Measurements from ENCODE around the gene IRF2. TPM values are rescaled to one million over a fixed set of nuclear protein-coding genes. Genes with fewer than 3 reads are reported as not detected.
"Not testable (repeated sequence)": the region's sequence is repeated elsewhere in the genome, so short reads cannot be mapped to it uniquely, and the experiment has no call there.

The IRF2 gene
- total and polyA plus RNA-seq, 2 experiments from 2014 or later = 12.8 to 14.2 TPM

GRCh38 chr4:184384056-184384809 lies 90.1 kb downstream of the IRF2 start:
- in situ Hi-C loops (cut with MboI) = no loop called here
- no peaks in the 10 kb centered on the region for H3K9me2 ChIP-seq (ENCODE audit: insufficient read depth)

GRCh38 chr4:184383497-184384055 lies 90.8 kb downstream of the IRF2 start:
- H3K4me2 ChIP-seq (ENCODE audit: unreplicated experiment) = peak overlapping the region; percentile 92
- DNase-seq = peak; percentile 94
- no peaks in the 10 kb centered on the region for H3K9me3 ChIP-seq (ENCODE audit: low read depth)
- H3K27me3 ChIP-seq (replicated peaks; ENCODE audit: insufficient read depth) = no peaks in the 10 kb centered on the region
- peaks cover 1% of the 10 kb centered on the region; the same call in 1 of the 2 replicates for H3K36me3 ChIP-seq (ENCODE audit: low read depth)
- peak overlapping the region; percentile 47; the same call in 1 of the 2 replicates for H2AFZ ChIP-seq
- H3K4me3 ChIP-seq = peak overlapping the region; percentile 75
- H3F3A ChIP-seq (ENCODE audit: insufficient read depth) = peaks cover 36% of the 10 kb centered on the region
- peak overlapping the region; percentile 68 for H3K9ac ChIP-seq
- H4K20me1 ChIP-seq (ENCODE audit: insufficient read depth) = no peaks in the 10 kb centered on the region
- no peaks in the 10 kb centered on the region for H3K79me2 ChIP-seq (ENCODE audit: insufficient read depth)
- H3K27ac ChIP-seq = peak overlapping the region; percentile 80
- no peaks in the 10 kb centered on the region for H3K9me2 ChIP-seq (ENCODE audit: insufficient read depth)
- 1 to 2% methylated on average over 8 of the region's 8 CpGs for WGBS, 2 experiments (ENCODE audit: low coverage in 1 of 2, low lambda C conversion rate in 2 of 2, missing lambda C conversion rate in 2 of 2)
- in situ Hi-C loops (cut with MboI) = no loop called here
- TF ChIP-seq EZH2 (IDR thresholded peaks at IDR 0.05; ENCODE audit: insufficient read depth, poor library complexity, severe bottlenecking) = no peak
- TF ChIP-seq EZH2phosphoT487 (IDR thresholded peaks at IDR 0.05; ENCODE audit: insufficient read depth, low read depth) = no peak
- peaks cover 18% of the 10 kb centered on the region for H3K4me1 ChIP-seq (ENCODE audit: insufficient read depth)

More at GRCh38 chr4:184384056-184384809, 90.1 kb downstream of the IRF2 start:
- no peaks in the 10 kb centered on the region for H4K20me1 ChIP-seq (ENCODE audit: insufficient read depth)
- H3K4me2 ChIP-seq (ENCODE audit: unreplicated experiment) = peak overlapping the region; percentile 92
- peaks cover 36% of the 10 kb centered on the region for H3F3A ChIP-seq (ENCODE audit: insufficient read depth)
- peak overlapping the region; percentile 68 for H3K9ac ChIP-seq
- H3K79me2 ChIP-seq (ENCODE audit: insufficient read depth) = no peaks in the 10 kb centered on the region
- H3K27me3 ChIP-seq (replicated peaks; ENCODE audit: insufficient read depth) = no peaks in the 10 kb centered on the region
- peak overlapping the region; percentile 80 for H3K27ac ChIP-seq
- H2AFZ ChIP-seq = no peak overlapping the region
- peak; percentile 73 for DNase-seq
- peaks cover 7% of the 10 kb centered on the region; the same call in 1 of the 2 replicates for H3K36me3 ChIP-seq (ENCODE audit: low read depth)
- no peaks in the 10 kb centered on the region for H3K9me3 ChIP-seq (ENCODE audit: low read depth)
- H3K4me3 ChIP-seq = peak overlapping the region; percentile 75
- H3K4me1 ChIP-seq (ENCODE audit: insufficient read depth) = peaks cover 18% of the 10 kb centered on the region
- no peak for TF ChIP-seq EZH2phosphoT487 (IDR thresholded peaks at IDR 0.05; ENCODE audit: insufficient read depth, low read depth)
- 1 to 3% methylated on average over 13 of the region's 13 CpGs for WGBS, 2 experiments (ENCODE audit: low coverage in 1 of 2, low lambda C conversion rate in 2 of 2, missing lambda C conversion rate in 2 of 2)

GRCh38 chr4:184382189-184382846 lies 92.0 kb downstream of the IRF2 start:
- Histone ChIP-seq H3K79me2 (ENCODE audit: insufficient read depth) (no peaks in the 10 kb centered on the region), H3K4me2 (ENCODE audit: unreplicated experiment) (no peak overlapping the region), H3K27ac (no peak overlapping the region), H3K9me3 (ENCODE audit: low read depth) (no peaks in the 10 kb centered on the region), H3K9me2 (ENCODE audit: insufficient read depth) (no peaks in the 10 kb centered on the region), H3K4me1 (ENCODE audit: insufficient read depth) (peaks cover 18% of the 10 kb centered on the region), H4K20me1 (ENCODE audit: insufficient read depth) (no peaks in the 10 kb centered on the region), H3F3A (ENCODE audit: insufficient read depth) (peaks cover 36% of the 10 kb centered on the region), H3K27me3 (replicated peaks; ENCODE audit: insufficient read depth) (no peaks in the 10 kb centered on the region), H3K36me3 (ENCODE audit: low read depth) (no peaks in the 10 kb centered on the region; the same call in 1 of the 2 replicates), H3K9ac (no peak overlapping the region), H2AFZ (no peak overlapping the region), H3K4me3 (no peak overlapping the region)
- TF ChIP-seq EZH2phosphoT487 (IDR thresholded peaks at IDR 0.05; ENCODE audit: insufficient read depth, low read depth) = no peak
- no peak for TF ChIP-seq EZH2 (IDR thresholded peaks at IDR 0.05; ENCODE audit: insufficient read depth, poor library complexity, severe bottlenecking)
- in situ Hi-C loops (cut with MboI) = no loop called here
- DNase-seq = no peak
- WGBS, 2 experiments (ENCODE audit: low coverage in 1 of 2, low lambda C conversion rate in 2 of 2, missing lambda C conversion rate in 2 of 2) = 90 to 93% methylated on average over 12 of the region's 12 CpGs

- H3K9ac ChIP-seq = no peak overlapping the region
- peaks cover 18% of the 10 kb centered on the region for H3K4me1 ChIP-seq (ENCODE audit: insufficient read depth)
- H3K27me3 ChIP-seq (replicated peaks; ENCODE audit: insufficient read depth) = no peaks in the 10 kb centered on the region
- in situ Hi-C loops (cut with MboI) = no loop called here
- H3K4me2 ChIP-seq (ENCODE audit: unreplicated experiment) = no peak overlapping the region
- no peaks in the 10 kb centered on the region for H3K36me3 ChIP-seq (ENCODE audit: low read depth)
- no peaks in the 10 kb centered on the region for H3K9me2 ChIP-seq (ENCODE audit: insufficient read depth)
- no peaks in the 10 kb centered on the region for H4K20me1 ChIP-seq (ENCODE audit: insufficient read depth)
- peaks cover 31% of the 10 kb centered on the region for H3F3A ChIP-seq (ENCODE audit: insufficient read depth)
- TF ChIP-seq EZH2 (IDR thresholded peaks at IDR 0.05; ENCODE audit: insufficient read depth, poor library complexity, severe bottlenecking) = no peak
- no peak for TF ChIP-seq EZH2phosphoT487 (IDR thresholded peaks at IDR 0.05; ENCODE audit: insufficient read depth, low read depth)
- DNase-seq = no peak
- H3K79me2 ChIP-seq (ENCODE audit: insufficient read depth) = no peaks in the 10 kb centered on the region
- no peak overlapping the region for H2AFZ ChIP-seq
- no peak overlapping the region for H3K4me3 ChIP-seq
- WGBS, 2 experiments (ENCODE audit: low coverage in 1 of 2, low lambda C conversion rate in 2 of 2, missing lambda C conversion rate in 2 of 2) = 68 to 74% methylated on average over 4 of the region's 4 CpGs
- H3K27ac ChIP-seq = no peak overlapping the region
- no peaks in the 10 kb centered on the region for H3K9me3 ChIP-seq (ENCODE audit: low read depth)
Measured at GRCh38 chr4:184380707-184381106, 93.6 kb downstream of the IRF2 start.

- peaks cover 30% of the 10 kb centered on the region for H3F3A ChIP-seq (ENCODE audit: insufficient read depth)
- H3K4me3 ChIP-seq; H3K9me3 ChIP-seq (ENCODE audit: low read depth); H3K36me3 ChIP-seq (ENCODE audit: low read depth); H3K27ac ChIP-seq; H2AFZ ChIP-seq; H3K4me2 ChIP-seq (ENCODE audit: unreplicated experiment); H3K9ac ChIP-seq; H3K9me2 ChIP-seq (ENCODE audit: insufficient read depth); H3K27me3 ChIP-seq (replicated peaks; ENCODE audit: insufficient read depth); H3K79me2 ChIP-seq (ENCODE audit: insufficient read depth); H4K20me1 ChIP-seq (ENCODE audit: insufficient read depth); DNase-seq; in situ Hi-C loops (cut with MboI): not testable (repeated sequence)
- peaks cover 18% of the 10 kb centered on the region for H3K4me1 ChIP-seq (ENCODE audit: insufficient read depth)
- 90 to 99% methylated on average over 5 of the region's 5 CpGs for WGBS, 2 experiments (ENCODE audit: low coverage in 1 of 2, low lambda C conversion rate in 2 of 2, missing lambda C conversion rate in 2 of 2)
Measured at GRCh38 chr4:184380214-184380613, 94.1 kb downstream of the IRF2 start.

Data from GM23248 (cell line).